Activated T-helper 1 cell treated with anti-CD3 and anti-CD28 coated beads, Interleukin-12 subunit alpha, Interleukin-12 subunit beta, Interleukin-2, Interleukin-4 antibody, amounts not matched to agents 30 ng/mL and 10 ng/mL and 1 ng/mL, durations not matched to agents 14 hours and 24 hours and 36 hours (primary cell): ENCODE data around the gene CLDN20. TPM values are rescaled to one million over a fixed set of nuclear protein-coding genes. Genes with fewer than 3 reads are reported as not detected.
A peak's percentile ranks its signal among the peaks of the same experiment; 100 is the strongest.
"Not testable (repeated sequence)": the region's sequence is repeated elsewhere in the genome, so short reads cannot be mapped to it uniquely, and the experiment has no call there.

Source experiments
- DNase-seq: peaks from one replicate; pipeline ENCODE4 v3.0.0; 2021; ENCODE audit warnings: low spot score
- H3K27ac Mint-ChIP-seq: one replicate; pipeline ENCODE4 v1.8.0; 2021; ENCODE audit warnings: mild to moderate bottlenecking, mixed read lengths
- H3K27me3 Mint-ChIP-seq: one replicate; pipeline ENCODE4 v1.8.0; 2022; ENCODE audit warnings: mild to moderate bottlenecking, moderate library complexity, mixed read lengths; ENCODE audit not compliant: insufficient read depth
- H3K36me3 Mint-ChIP-seq: one replicate; pipeline ENCODE4 v1.8.0; 2021; ENCODE audit warnings: low read depth, mixed read lengths
- H3K4me1 Mint-ChIP-seq: one replicate; pipeline ENCODE4 v1.8.0; 2021; ENCODE audit warnings: low read depth, mixed read lengths
- H3K4me3 Mint-ChIP-seq: one replicate; pipeline ENCODE4 v1.8.0; 2021; ENCODE audit warnings: mild to moderate bottlenecking, moderate library complexity, mixed read lengths
- H3K9me3 Mint-ChIP-seq: one replicate; pipeline ENCODE4 v1.8.0; 2021; ENCODE audit warnings: mixed read lengths
- intact Hi-C: fragments of 100-400 bp; cut with micrococcal nuclease; formaldehyde crosslinking; loops from one replicate; pipeline ENCODE4 v1.15.1; 2024
- total RNA-seq: library from RNA; stranded (reverse); gene quantifications from 2 replicates; pipeline ENCODE4 v1.2.3, GENCODE V29; 2022

The CLDN20 gene
- total RNA-seq, 1 donor from 2014 or later: not detected

DNA sequence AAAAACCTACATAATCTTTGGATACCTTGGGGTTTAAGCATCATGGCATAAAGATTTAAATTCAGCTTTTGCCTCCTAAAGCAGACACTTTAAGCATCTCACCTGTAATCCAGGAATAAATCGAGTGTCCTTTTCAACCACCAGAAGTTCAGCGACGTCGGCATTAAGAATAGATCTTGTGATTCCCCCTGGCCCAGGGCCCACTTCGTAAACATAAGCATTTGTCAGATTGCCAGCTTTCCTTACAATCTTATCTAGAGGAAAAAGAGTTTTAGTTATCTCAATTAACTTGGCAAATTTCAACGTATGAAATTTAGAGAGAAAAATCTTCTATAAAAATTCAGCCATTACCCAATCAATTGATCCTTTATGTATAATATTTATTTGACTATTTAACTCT is 47.3 kb downstream of the CLDN20 start:
- Mint-ChIP-seq H3K9me3 (no peaks in the 10 kb centered on the region), H3K4me1 (peaks cover 43% of the 10 kb centered on the region), H3K4me3 (no peak overlapping the region), H3K27me3 (no peaks in the 10 kb centered on the region), H3K27ac (no peak overlapping the region), H3K36me3 (peaks cover 30% of the 10 kb centered on the region)
- DNase-seq: no peak
- intact Hi-C loops: loop anchor here (5.0 to 10.0 kb wide), 4 partner anchors 634 to 1964 kb away; no protein-coding TSS in a partner anchor

- Mint-ChIP-seq H3K9me3 (no peaks in the 10 kb centered on the region), H3K27ac (no peak overlapping the region), H3K36me3 (peaks cover 27% of the 10 kb centered on the region), H3K27me3 (no peaks in the 10 kb centered on the region), H3K4me3 (no peak overlapping the region), H3K4me1 (peaks cover 47% of the 10 kb centered on the region)
- DNase-seq: no peak
- intact Hi-C loops: loop anchor here (5.0 to 10.0 kb wide), 4 partner anchors 634 to 1963 kb away; no protein-coding TSS in a partner anchor
These were observed 47.8 kb downstream of the CLDN20 start for GRCh38 chr6:155311583-155311982.

- Mint-ChIP-seq H3K36me3 (peaks cover 24% of the 10 kb centered on the region), H3K4me3 (peak overlapping the region; percentile 98), H3K4me1 (peaks cover 47% of the 10 kb centered on the region), H3K27ac (peak overlapping the region; percentile 48)
- H3K9me3 Mint-ChIP-seq, H3K27me3 Mint-ChIP-seq, DNase-seq: not testable (repeated sequence)
- intact Hi-C loops: loop anchor here (5.0 to 10.0 kb wide), 4 partner anchors 636 to 1962 kb away; no protein-coding TSS in a partner anchor
These were observed 49.1 kb downstream of the CLDN20 start for GRCh38 chr6:155312950-155313349.

DNA sequence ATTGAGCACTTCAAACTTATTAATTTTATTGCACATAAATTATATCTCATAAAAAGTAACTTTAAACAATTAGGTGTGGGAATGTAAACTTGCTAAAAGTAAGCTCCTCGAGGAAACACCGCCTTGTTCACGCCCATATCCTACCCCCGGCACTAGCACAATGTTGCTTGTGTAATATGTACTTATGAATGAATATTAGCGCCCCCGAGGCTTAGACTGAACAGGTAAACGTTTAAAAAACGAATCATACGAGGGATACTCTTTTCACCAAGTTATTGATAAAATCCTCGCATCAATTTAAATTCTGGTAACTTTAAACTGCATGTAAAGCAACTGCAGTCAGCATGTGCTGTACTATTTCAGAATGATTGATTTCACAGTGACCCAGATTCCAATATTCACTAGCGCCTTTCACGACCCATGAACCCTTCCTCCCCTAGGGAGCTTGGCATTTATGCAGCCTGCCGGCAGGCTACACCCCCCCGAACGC is 49.8 kb downstream of the CLDN20 start:
- Mint-ChIP-seq H3K36me3 (peaks cover 21% of the 10 kb centered on the region), H3K4me3 (peak overlapping the region; percentile 98), H3K4me1 (peaks cover 47% of the 10 kb centered on the region), H3K27ac (peak overlapping the region; percentile 97), H3K9me3 (no peaks in the 10 kb centered on the region), H3K27me3 (no peaks in the 10 kb centered on the region)
- intact Hi-C loops: loop anchor here (1.0 to 10.0 kb wide), 14 partner anchors 89 to 1961 kb away; no protein-coding TSS in a partner anchor
- no peak for DNase-seq

- Mint-ChIP-seq H3K27ac (peak within 1 kb of the TSS; percentile 97), H3K9me3 (no peaks in the 10 kb centered on the region), H3K4me3 (peak within 1 kb of the TSS; percentile 98), H3K36me3 (peaks cover 21% of the 10 kb centered on the region), H3K27me3 (no peaks in the 10 kb centered on the region), H3K4me1 (peaks cover 44% of the 10 kb centered on the region)
- DNase-seq: peak; percentile 99
- intact Hi-C loops: loop anchor here (1.0 to 10.0 kb wide), 14 partner anchors 90 to 1961 kb away; no protein-coding TSS in a partner anchor
These were observed 50.4 kb downstream of the CLDN20 start, which contains the start of gene TFB1M for GRCh38 chr6:155314092-155314772. Gene TFB1M, minus strand, starts transcription at chr6:155314484. Its CDS starts 56 bp downstream, at chr6:155314428.

GRCh38 chr6:155314773-155315515 is 51.1 kb downstream of the CLDN20 start:
- intact Hi-C loops: loop anchor here (1.0 to 10.0 kb wide), 16 partner anchors 91 to 1960 kb away; no protein-coding TSS in a partner anchor

DNA sequence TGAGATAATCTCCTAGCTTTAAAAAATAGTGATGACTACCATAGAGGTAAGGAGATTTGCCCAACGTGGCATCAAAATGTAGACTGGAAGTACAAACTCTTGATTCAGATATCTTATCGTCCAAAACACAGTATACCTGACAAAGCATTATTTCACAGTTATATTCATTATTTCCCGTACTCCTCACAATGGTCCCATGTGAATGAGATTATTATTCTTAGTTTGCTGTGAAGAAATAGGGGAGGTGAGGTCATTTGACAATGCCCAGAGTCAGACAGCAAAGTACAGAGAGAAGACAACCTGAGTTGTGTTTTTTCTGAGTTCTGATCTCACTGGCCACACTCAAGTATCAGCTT is 51.7 kb downstream of the CLDN20 start:
- peaks cover 49% of the 10 kb centered on the region for H3K4me1 Mint-ChIP-seq
- no peak for DNase-seq
- H3K4me3 Mint-ChIP-seq: peak overlapping the region; percentile 98
- peak overlapping the region; percentile 97 for H3K27ac Mint-ChIP-seq
- H3K27me3 Mint-ChIP-seq: no peaks in the 10 kb centered on the region
- H3K36me3 Mint-ChIP-seq: peaks cover 16% of the 10 kb centered on the region
- intact Hi-C loops: loop anchor here (1.0 to 10.0 kb wide), 8 partner anchors 319 to 1959 kb away; no protein-coding TSS in a partner anchor
- no peaks in the 10 kb centered on the region for H3K9me3 Mint-ChIP-seq

More at GRCh38 chr6:155314773-155315515, 51.1 kb downstream of the CLDN20 start:
- Mint-ChIP-seq H3K9me3 (no peaks in the 10 kb centered on the region), H3K4me3 (peak overlapping the region; percentile 98), H3K27me3 (no peaks in the 10 kb centered on the region), H3K36me3 (peaks cover 18% of the 10 kb centered on the region), H3K27ac (peak overlapping the region; percentile 97), H3K4me1 (peaks cover 47% of the 10 kb centered on the region)
- no peak for DNase-seq

DNA sequence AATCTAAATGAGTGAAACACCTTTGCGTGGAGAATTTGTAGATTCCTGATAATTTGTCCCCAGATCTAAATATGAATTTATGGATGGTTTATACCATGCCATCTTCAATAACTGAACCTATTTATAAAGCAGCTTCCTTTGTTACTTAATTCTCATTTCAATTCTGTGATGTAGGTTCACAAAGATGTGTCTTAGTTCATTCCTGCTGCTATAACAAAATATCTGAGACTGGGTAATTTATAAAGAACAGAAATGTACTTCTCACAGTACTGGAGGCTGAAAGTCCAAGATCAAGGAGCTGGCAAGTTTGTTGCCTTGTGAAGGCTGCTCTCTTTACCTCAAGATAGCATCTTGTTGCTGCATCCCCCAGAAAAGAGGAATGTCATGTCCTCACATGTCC is 52.6 kb downstream of the CLDN20 start:
- intact Hi-C loops: loop anchor here (5.0 to 10.0 kb wide), 4 partner anchors 449 to 1958 kb away; no protein-coding TSS in a partner anchor
- H3K36me3 Mint-ChIP-seq: peaks cover 15% of the 10 kb centered on the region
- H3K27ac Mint-ChIP-seq: no peak overlapping the region
- no peaks in the 10 kb centered on the region for H3K27me3 Mint-ChIP-seq
- peak overlapping the region; percentile 60 for H3K4me3 Mint-ChIP-seq
- H3K4me1 Mint-ChIP-seq: peaks cover 49% of the 10 kb centered on the region
- DNase-seq: no peak
- H3K9me3 Mint-ChIP-seq: no peaks in the 10 kb centered on the region

- H3K9me3 Mint-ChIP-seq: no peaks in the 10 kb centered on the region
- H3K4me1 Mint-ChIP-seq: peaks cover 47% of the 10 kb centered on the region
- H3K36me3 Mint-ChIP-seq: peaks cover 13% of the 10 kb centered on the region
- no peak overlapping the region for H3K27ac Mint-ChIP-seq
- intact Hi-C loops: loop anchor here (5.0 to 10.0 kb wide), 4 partner anchors 450 to 1958 kb away; no protein-coding TSS in a partner anchor
- no peak for DNase-seq
- H3K4me3 Mint-ChIP-seq: no peak overlapping the region
- H3K27me3 Mint-ChIP-seq: no peaks in the 10 kb centered on the region
These were observed 53.4 kb downstream of the CLDN20 start for GRCh38 chr6:155317186-155317585.

- Mint-ChIP-seq H3K9me3 (no peaks in the 10 kb centered on the region), H3K4me3 (no peak overlapping the region), H3K4me1 (peaks cover 26% of the 10 kb centered on the region), H3K27me3 (no peaks in the 10 kb centered on the region), H3K27ac (no peak overlapping the region), H3K36me3 (peaks cover 2% of the 10 kb centered on the region)
- intact Hi-C loops: loop anchor here (5.0 to 10.0 kb wide), 5 partner anchors 453 to 1955 kb away; no protein-coding TSS in a partner anchor
- no peak for DNase-seq
These were observed 56.1 kb downstream of the CLDN20 start for GRCh38 chr6:155319902-155320301.

DNA sequence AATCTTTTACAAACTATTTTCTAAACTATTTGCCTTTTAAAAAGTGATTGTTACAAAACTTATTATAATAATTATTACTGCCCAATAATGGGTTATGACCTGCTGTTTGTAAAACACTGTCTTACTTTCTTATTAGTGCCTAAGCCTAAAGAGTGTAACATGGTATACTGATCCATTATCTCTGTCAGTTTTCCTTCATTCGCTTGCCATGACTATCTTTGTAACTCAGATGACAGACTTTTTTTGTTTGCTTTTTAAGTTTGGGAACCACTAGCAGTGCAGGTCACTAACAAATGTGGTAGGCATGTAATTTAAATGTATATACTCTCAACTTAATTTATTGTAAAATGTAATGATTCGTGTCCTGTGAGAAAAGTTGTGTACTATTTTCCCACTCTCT is 60.4 kb downstream of the CLDN20 start:
- Mint-ChIP-seq H3K4me3 (no peak overlapping the region), H3K36me3 (no peaks in the 10 kb centered on the region), H3K27me3 (no peaks in the 10 kb centered on the region), H3K4me1 (peaks cover 30% of the 10 kb centered on the region), H3K9me3 (no peaks in the 10 kb centered on the region), H3K27ac (no peak overlapping the region)
- DNase-seq: no peak
- intact Hi-C loops: loop anchor here (10.0 kb wide), 1 partner anchor 1861 kb away; no protein-coding TSS in a partner anchor

GRCh38 chr6:155324993-155325392 is 61.2 kb downstream of the CLDN20 start:
- DNase-seq: no peak
- intact Hi-C loops: loop anchor here (5.0 to 10.0 kb wide), 2 partner anchors 1362 to 1860 kb away; no protein-coding TSS in a partner anchor
- peaks cover 30% of the 10 kb centered on the region for H3K4me1 Mint-ChIP-seq
- no peak overlapping the region for H3K4me3 Mint-ChIP-seq
- peaks cover 1% of the 10 kb centered on the region for H3K36me3 Mint-ChIP-seq
- H3K9me3 Mint-ChIP-seq: no peaks in the 10 kb centered on the region
- no peak overlapping the region for H3K27ac Mint-ChIP-seq
- no peaks in the 10 kb centered on the region for H3K27me3 Mint-ChIP-seq
